ENCODE measurements around the gene NFIA.

GRCh38 chr1:61435226-61435625 lies 352.9 kb downstream of the NFIA start:
- no peak for TF ChIP-seq POLR2A (IDR thresholded peaks at IDR 0.05; ENCODE audit: low read depth, low read length)
- no peak for TF ChIP-seq TAF1 (IDR thresholded peaks at IDR 0.05; ENCODE audit: low read depth, low read length)

Data from GM12891 (cell line).